GM12878 (cell line): ENCODE results near the gene VIT. TPM values are rescaled to one million over a fixed set of nuclear protein-coding genes. Genes with fewer than 3 reads are reported as not detected.

Experiments
- ASH2L ChIP-seq: fragments of 300-600, 200-600 bp; sonication (generic); IDR thresholded peaks from 2 replicates; pipeline ENCODE4 v1.6.1; 2017; ENCODE audit warnings: low read depth, mild to moderate bottlenecking, borderline replicate concordance
- CREB1 ChIP-seq: IDR thresholded peaks from 2 replicates; pipeline ENCODE4 v1.6.1; 2012; ENCODE audit warnings: low read depth, mild to moderate bottlenecking, inconsistent platforms
- FOXM1 ChIP-seq: IDR thresholded peaks from 2 replicates; pipeline ENCODE4 v1.6.1; 2012; ENCODE audit warnings: low read depth, mild to moderate bottlenecking, inconsistent platforms, low read length, moderate library complexity
- MYB ChIP-seq: fragments of 150-350 bp; IDR thresholded peaks from 2 replicates; pipeline ENCODE4 v1.6.1; 2014; ENCODE audit warnings: mild to moderate bottlenecking, low read depth, low read length, borderline replicate concordance
- NFYB ChIP-seq: IDR thresholded peaks from 2 replicates; pipeline ENCODE4 v1.6.1; 2011; ENCODE audit warnings: low read depth, mild to moderate bottlenecking, low read length, improper control_type of control experiment, moderate library complexity; ENCODE audit not compliant: insufficient read depth
- SIX5 ChIP-seq: IDR thresholded peaks from 2 replicates; pipeline ENCODE4 v1.6.1; 2011; ENCODE audit warnings: mild to moderate bottlenecking, low read depth, low read length, moderate library complexity; ENCODE audit not compliant: severe bottlenecking
- ZBTB11 ChIP-seq: fragments of 450-650 bp; formaldehyde crosslinking; IDR thresholded peaks from 2 replicates; pipeline ENCODE4 v1.5.0; 2022; ENCODE audit warnings: mild to moderate bottlenecking, missing genetic modification characterization
- polyA plus RNA-seq, 11 experiments: library from polyadenylated mRNA; depleted of rRNA in 4 of 11; unstranded in 6 of 11; stranded (reverse) in 5 of 11; fragments of >200 nt; fragmentation: Nextera tagmentation in 4 of 11; fragmentation: Illumina TruSeq in 1 of 11; extraction: Ambion mirVana in 4 of 11; extraction: Trizol in 1 of 11; gene quantifications; 1 replicate in 1 of 11; 2 replicates in 10 of 11; pipeline versions ENCODE4 v1.2.1 to v1.2.3, GENCODE V29; 2011 to 2016; ENCODE audit warnings: inconsistent platforms in 2 of 11, missing spikeins in 2 of 11, low read depth in 1 of 11
- total RNA-seq, 4 experiments: library from RNA; depleted of rRNA in 3 of 4; stranded (reverse); fragments of >200 nt in 3 of 4; fragmentation: Illumina TruSeq in 1 of 4; extraction: Trizol in 1 of 4; gene quantifications; 2 replicates each; pipeline versions ENCODE4 v1.2.1 to v1.2.3, GENCODE V29; 2013 to 2021
- TF ChIP-seq, protein P1 (sequence below): IDR thresholded peaks from 2 replicates; pipeline ENCODE4 v1.6.1; 2012; ENCODE audit warnings: improper control_type of control experiment, low read depth, low read length; ENCODE audit not compliant: insufficient replicate concordance
- TF ChIP-seq, protein P2 (sequence below): IDR thresholded peaks from 2 replicates; pipeline ENCODE4 v1.6.1; 2012; ENCODE audit warnings: low read length, inconsistent platforms
- TF ChIP-seq, protein P3 (sequence below), 3 experiments: IDR thresholded peaks in 2 of 3; conservative IDR thresholded peaks in 1 of 3; 2 replicates each; pipeline ENCODE4 v1.5.1; 2011; ENCODE audit warnings: low read depth in 3 of 3, low read length in 3 of 3, mild to moderate bottlenecking in 3 of 3, control low read depth in 2 of 3, moderate library complexity in 2 of 3, inconsistent platforms in 1 of 3, mixed read lengths in 1 of 3; ENCODE audit not compliant: control insufficient read depth in 2 of 3, insufficient read depth in 1 of 3; ENCODE audit errors: extremely low read depth in 1 of 3
- TF ChIP-seq, protein P4 (sequence below): fragments of 150-350 bp; IDR thresholded peaks from 2 replicates; pipeline ENCODE4 v1.6.1; 2014; ENCODE audit warnings: mild to moderate bottlenecking, low read depth, low read length

The VIT gene
- total and polyA plus RNA-seq, 10 of the 15 experiments (the other 5 are each of a cell fraction or from before 2014, with no cell fraction given), result 0.05 to 0.14 TPM; not detected in 8

DNA sequence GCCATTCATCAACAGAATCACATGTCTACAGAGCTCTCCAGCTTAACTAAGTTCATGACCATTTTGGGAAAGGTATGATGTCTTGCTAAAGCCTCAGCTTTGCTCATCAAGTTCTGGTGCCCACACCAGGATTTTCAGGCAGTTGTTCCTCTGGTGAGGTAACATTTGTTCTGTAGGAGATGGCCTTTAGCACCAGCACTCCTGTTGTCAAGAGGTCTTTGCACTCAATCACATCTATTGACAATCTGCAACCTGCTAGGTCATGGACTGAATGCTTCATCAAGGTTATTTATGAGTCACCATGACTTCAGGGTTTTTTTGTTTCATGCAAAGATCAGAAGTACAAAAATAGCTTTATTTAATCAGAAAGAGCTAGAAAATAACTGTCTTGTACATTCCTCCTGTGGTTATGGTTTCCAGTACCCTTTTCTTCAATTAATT is 36.6 kb upstream of the VIT start (continued):
- TF ChIP-seq, protein P1, sequence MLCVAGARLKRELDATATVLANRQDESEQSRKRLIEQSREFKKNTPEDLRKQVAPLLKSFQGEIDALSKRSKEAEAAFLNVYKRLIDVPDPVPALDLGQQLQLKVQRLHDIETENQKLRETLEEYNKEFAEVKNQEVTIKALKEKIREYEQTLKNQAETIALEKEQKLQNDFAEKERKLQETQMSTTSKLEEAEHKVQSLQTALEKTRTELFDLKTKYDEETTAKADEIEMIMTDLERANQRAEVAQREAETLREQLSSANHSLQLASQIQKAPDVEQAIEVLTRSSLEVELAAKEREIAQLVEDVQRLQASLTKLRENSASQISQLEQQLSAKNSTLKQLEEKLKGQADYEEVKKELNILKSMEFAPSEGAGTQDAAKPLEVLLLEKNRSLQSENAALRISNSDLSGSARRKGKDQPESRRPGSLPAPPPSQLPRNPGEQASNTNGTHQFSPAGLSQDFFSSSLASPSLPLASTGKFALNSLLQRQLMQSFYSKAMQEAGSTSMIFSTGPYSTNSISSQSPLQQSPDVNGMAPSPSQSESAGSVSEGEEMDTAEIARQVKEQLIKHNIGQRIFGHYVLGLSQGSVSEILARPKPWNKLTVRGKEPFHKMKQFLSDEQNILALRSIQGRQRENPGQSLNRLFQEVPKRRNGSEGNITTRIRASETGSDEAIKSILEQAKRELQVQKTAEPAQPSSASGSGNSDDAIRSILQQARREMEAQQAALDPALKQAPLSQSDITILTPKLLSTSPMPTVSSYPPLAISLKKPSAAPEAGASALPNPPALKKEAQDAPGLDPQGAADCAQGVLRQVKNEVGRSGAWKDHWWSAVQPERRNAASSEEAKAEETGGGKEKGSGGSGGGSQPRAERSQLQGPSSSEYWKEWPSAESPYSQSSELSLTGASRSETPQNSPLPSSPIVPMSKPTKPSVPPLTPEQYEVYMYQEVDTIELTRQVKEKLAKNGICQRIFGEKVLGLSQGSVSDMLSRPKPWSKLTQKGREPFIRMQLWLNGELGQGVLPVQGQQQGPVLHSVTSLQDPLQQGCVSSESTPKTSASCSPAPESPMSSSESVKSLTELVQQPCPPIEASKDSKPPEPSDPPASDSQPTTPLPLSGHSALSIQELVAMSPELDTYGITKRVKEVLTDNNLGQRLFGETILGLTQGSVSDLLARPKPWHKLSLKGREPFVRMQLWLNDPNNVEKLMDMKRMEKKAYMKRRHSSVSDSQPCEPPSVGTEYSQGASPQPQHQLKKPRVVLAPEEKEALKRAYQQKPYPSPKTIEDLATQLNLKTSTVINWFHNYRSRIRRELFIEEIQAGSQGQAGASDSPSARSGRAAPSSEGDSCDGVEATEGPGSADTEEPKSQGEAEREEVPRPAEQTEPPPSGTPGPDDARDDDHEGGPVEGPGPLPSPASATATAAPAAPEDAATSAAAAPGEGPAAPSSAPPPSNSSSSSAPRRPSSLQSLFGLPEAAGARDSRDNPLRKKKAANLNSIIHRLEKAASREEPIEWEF, result no peak
- TF ChIP-seq, protein P2, sequence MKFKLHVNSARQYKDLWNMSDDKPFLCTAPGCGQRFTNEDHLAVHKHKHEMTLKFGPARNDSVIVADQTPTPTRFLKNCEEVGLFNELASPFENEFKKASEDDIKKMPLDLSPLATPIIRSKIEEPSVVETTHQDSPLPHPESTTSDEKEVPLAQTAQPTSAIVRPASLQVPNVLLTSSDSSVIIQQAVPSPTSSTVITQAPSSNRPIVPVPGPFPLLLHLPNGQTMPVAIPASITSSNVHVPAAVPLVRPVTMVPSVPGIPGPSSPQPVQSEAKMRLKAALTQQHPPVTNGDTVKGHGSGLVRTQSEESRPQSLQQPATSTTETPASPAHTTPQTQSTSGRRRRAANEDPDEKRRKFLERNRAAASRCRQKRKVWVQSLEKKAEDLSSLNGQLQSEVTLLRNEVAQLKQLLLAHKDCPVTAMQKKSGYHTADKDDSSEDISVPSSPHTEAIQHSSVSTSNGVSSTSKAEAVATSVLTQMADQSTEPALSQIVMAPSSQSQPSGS, result peak; percentile 47; the same call in 1 of the 2 replicates
- TF ChIP-seq ZBTB11 (CRISPR knock-in tag) (no peak), FOXM1 (peak; percentile 77; the same call in 1 of the 2 replicates), ASH2L (no peak), CREB1 (peak; percentile 66), MYB (no peak), SIX5 (no peak), NFYB (no peak)
- TF ChIP-seq, protein P3, sequence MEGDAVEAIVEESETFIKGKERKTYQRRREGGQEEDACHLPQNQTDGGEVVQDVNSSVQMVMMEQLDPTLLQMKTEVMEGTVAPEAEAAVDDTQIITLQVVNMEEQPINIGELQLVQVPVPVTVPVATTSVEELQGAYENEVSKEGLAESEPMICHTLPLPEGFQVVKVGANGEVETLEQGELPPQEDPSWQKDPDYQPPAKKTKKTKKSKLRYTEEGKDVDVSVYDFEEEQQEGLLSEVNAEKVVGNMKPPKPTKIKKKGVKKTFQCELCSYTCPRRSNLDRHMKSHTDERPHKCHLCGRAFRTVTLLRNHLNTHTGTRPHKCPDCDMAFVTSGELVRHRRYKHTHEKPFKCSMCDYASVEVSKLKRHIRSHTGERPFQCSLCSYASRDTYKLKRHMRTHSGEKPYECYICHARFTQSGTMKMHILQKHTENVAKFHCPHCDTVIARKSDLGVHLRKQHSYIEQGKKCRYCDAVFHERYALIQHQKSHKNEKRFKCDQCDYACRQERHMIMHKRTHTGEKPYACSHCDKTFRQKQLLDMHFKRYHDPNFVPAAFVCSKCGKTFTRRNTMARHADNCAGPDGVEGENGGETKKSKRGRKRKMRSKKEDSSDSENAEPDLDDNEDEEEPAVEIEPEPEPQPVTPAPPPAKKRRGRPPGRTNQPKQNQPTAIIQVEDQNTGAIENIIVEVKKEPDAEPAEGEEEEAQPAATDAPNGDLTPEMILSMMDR (IDR thresholded peaks at IDR 0.05 in 2 of 3, conservative IDR thresholded peaks at IDR 0.05 in 1 of 3; ENCODE audit: control insufficient read depth in 2 of 3, extremely low read depth in 1 of 3, insufficient read depth in 1 of 3, low read depth in 3 of 3, low read length in 3 of 3), result no peak
- TF ChIP-seq, protein P4, sequence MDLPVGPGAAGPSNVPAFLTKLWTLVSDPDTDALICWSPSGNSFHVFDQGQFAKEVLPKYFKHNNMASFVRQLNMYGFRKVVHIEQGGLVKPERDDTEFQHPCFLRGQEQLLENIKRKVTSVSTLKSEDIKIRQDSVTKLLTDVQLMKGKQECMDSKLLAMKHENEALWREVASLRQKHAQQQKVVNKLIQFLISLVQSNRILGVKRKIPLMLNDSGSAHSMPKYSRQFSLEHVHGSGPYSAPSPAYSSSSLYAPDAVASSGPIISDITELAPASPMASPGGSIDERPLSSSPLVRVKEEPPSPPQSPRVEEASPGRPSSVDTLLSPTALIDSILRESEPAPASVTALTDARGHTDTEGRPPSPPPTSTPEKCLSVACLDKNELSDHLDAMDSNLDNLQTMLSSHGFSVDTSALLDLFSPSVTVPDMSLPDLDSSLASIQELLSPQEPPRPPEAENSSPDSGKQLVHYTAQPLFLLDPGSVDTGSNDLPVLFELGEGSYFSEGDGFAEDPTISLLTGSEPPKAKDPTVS, result no peak
